Stimulated activated CD4-positive, alpha-beta T cell treated with anti-CD3 and anti-CD28 coated beads, Interleukin-1b, Interleukin-23, amount 100 ng/mL, for 1 hour (primary cell): ENCODE data around the gene MYO7A.

Experiments used
- DNase-seq, 2 donors: peaks; one replicate each; pipeline ENCODE4 v3.0.0-alpha.2; 2020; ENCODE audit warnings: low read depth in 2 of 2

The MYO7A gene

DNA sequence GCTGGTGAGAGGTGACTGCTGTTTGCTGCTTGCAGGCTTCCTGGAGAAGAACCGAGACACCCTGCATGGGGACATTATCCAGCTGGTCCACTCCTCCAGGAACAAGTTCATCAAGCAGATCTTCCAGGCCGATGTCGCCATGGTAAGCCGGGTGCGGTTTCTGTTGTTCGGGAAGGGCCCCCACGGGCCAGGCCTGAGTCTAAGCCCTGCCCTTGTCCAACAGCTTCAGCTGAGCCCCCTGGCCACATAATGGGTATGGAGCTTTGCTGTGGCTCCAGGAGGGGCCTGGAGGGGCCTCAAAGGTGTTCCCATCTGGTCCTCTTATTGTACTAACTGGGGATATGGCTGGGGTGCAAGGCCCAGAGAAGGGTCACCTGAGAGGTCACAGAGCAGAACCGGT lies 38.0 kb downstream of the MYO7A start:
- no peak for DNase-seq

DNA sequence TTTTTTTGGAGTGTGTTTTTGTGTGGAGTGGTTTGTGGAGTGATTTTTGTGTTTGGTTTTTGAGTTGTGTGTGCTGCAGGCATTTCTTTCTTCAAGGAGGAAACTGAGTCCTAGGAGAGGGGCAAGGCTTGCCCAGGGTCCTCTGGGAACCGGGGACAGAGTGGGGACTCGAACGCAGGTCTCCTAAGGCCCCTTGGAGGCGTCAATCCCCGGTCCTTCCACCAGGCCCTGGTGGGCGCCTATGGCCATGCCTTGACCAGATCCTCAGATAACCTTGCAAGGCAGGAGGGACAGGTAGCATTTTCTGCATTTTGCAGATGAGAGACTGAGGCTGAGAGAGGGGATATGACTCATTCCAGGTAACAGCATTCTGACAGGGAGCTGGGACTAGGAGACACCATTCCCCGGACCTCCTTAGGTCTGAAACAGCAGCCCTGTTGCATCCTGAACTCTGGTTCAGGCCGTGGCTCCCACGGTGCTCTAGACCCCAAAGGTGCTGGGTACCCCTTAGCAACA lies 39.1 kb downstream of the MYO7A start:
- DNase-seq: no peak

DNA sequence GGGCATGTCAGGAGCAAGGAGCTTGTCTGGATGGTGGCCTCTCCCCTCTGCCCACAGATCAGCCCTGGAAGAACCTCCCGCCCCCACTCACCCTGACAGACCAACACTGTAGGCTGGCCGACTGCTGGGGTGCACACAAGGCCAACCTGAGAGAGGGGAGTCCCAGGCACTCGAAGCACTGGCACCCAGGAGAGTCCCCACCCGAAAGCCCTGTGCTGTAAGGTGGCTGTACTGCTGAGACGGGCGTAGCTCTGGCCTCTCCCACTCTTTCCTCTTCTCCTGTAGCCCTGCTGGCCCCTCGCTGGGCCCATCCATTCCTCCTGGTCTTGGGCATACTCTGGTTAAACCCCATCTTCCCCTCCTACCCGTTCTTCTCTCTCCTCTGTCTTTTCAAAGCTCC lies 39.7 kb downstream of the MYO7A start:
- DNase-seq: no peak

DNA sequence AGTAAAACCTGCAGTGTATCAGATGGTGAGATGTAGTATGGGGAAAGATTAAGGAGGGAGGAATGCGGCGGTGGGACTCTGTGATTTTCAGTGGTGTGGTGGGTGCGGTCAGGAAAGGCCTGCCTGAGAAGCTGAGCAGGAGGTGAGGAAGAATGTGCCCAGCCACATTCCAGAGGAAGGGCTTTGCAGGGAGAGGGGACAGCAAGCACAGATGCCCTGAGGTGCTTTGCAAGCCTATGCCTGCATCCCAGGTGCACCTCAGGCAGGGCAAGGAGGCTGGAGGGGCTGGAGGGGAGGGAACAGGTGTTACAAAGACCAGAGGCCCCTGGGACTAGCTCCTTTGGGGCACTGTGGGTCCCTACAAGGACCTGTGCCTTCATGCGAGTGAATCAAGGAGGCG lies 42.1 kb downstream of the MYO7A start:
- DNase-seq: no peak

DNA sequence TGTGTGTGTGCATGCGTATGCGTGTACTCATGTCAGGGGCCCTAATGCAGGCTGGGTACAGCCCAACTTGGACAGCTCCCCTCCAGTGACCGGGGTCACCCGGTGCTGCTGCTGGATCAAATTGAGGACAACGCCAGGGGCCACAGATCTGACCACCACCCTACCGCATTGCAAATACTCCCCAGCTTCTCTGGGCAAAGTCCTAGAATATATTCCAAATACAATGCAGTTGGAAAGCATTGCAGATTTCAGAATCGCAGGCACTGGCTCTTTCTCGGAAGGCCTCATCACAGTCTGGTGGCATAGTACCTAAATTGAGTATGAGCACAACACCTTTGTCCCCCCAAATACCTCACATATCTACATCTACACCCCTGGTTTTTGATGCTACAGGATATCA lies 43.2 kb downstream of the MYO7A start:
- DNase-seq: no peak

DNA sequence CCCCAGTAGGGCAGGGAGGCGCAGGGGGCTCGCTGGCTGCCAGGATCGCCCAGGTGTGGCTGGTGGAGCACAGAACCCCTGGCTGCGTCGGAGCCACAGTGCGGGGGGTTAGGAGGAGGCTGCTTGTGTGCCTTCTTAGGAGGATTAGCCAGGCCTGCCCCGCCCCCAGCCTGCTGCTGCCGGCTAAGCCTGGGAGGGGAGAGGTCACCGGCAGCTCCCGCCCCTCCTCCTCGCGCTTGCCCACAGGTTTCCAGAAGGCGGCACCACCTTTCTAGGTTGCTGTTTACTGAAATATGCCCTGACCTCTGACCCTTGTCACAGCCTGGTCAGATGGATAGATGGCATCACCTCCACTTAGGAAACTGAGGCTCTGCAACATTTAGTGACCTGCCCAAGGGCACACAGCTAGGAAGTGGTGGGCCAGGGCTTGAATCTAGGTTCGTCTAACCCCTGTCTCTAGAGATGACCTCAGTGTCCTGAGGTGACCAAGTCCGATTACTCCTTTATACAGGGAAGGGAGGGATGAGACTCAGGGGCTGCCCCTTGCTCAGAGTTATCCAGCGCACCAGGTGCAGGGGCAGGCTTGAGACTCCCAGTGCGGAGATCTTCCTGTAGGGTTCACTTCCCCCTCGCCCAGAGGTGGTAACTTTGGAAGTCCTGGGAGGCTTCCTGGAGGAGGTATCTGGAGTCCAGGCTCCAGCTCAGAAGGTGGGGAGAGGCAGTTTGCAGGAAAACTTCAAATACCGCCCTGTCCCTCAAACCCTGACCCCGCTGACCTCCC lies 44.0 kb downstream of the MYO7A start:
- DNase-seq: no peak

DNA sequence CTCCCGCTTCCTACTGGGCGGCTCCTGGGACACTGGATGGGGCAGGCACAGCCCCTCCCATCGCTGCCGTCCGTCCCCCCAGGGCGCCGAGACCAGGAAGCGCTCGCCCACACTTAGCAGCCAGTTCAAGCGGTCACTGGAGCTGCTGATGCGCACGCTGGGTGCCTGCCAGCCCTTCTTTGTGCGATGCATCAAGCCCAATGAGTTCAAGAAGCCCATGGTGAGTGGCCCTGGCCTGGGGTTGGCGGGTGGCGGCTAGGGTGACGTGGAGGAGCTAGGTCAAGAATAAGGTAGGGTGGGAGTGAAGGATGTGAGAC lies 44.6 kb downstream of the MYO7A start:
- no peak for DNase-seq

DNA sequence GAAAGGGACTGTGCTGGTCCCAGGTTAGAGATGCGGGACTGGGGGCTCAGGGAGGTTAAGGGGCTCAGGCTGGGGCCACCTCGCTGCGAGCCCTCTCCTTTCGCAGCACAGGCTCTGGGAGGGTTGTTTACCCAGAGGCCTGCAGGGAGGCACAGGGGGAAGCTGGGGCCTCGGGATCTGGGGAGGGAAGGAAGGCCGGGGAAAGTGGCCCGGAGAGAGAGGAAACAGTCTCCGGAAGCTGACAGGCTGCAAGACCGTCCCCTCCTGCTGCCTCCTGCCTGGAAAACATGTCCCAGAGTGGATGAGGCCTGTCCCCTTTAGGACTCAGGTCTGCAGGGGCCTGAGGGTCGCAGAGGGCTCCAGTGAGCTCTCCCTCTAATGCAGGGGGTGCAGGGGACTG lies 45.4 kb downstream of the MYO7A start:
- no peak for DNase-seq

DNA sequence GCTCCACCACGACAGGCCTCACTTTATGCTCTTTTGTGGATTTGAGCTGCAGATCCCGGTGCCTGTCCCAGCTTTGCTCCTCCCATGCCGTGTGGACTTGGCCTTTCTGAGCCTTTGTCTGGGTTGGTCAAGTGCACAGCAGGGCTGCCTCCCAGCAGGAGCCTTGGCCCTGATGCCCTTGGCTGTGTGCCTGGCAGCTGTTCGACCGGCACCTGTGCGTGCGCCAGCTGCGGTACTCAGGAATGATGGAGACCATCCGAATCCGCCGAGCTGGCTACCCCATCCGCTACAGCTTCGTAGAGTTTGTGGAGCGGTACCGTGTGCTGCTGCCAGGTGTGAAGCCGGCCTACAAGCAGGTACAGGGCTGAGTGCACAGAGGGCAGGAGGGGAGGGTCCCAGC lies 46.5 kb downstream of the MYO7A start:
- DNase-seq: no peak

DNA sequence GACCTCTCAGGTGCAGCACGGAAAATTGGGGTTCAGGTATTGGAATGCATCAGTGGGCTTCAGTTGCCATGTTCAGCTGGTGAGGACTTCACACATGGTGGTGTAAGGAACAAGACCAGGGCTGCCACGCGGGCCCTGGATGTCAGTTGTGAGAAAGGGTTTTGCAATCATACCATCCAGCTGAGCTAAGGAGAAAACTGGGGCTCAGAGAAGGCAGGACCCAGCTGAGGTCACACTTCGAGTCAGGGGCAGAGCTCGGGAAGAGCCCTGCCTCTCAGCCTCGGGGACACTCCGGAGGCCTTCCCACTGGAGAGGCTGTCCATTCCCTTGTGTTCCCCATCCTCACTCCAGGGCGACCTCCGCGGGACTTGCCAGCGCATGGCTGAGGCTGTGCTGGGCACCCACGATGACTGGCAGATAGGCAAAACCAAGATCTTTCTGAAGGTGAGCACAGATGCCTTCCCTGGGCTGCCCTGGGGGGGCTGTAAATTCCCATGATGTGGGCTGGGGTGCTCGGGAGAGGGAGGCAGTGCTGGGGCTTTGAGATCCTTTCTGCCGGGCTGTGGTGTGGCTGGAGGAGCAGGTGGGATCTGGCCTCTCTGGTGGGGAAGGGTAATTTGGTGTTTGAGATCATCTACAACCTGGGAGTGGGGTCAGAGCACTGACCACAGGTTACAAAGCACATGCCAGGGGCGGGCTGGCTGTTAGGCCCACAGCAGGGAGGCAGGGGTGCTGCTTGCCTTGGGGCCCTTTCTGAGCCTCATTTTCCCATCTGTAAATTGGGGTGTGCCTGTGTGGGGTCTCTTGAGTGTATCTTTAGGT lies 47.2 kb downstream of the MYO7A start:
- DNase-seq: no peak

DNA sequence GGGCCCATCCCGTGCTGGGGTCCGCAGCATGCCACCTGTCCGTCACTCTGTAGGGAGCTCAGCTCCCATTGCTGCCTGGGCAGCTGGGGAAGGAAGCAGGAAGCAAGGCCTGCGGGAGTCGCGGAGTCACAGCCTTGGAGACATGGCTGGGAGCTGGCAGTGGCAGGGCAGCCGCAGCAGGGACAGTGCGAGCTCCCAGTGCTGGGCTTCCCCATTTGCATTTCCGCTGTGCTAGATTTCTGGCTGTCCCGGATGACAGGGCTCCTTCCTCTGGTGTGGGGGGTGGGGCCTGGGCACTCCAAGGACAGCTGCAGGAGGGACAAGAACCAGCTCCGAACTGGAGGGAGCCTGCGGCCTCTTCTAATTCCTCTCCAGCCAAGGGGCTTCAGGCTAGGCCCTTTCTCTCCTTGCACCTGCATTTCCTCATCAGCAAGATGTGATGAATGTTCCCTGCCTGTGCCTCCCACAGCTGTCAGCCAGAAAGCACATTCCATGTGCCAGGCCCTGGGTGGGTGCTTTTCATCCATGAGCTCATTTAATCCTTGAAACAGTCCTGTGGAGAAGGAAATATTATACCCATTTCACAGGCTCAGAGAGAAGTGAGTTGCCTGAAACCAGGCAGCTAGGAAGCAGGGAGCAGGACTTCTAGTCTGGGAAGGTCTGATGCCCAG lies 48.0 kb downstream of the MYO7A start:
- DNase-seq: no peak

DNA sequence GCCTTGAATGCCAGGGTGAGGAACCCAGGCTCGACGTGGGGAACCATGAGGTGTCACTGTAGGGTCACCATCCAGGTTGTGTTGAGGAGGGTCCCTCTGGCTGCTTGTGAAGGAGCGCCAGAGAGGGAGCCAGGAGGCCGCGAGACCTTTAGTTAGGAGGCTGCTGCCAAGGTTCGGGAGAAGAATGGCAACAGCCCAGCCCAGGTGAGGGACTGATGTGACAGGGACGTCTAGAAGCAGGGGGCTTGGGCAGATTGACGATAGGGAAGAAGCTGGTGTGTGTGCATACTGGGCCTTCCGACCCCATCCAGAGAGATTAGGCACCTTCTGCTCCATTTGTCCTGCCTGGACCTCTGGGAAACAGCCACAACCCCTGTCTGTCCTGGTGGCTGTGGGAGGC lies 49.0 kb downstream of the MYO7A start:
- no peak for DNase-seq

DNA sequence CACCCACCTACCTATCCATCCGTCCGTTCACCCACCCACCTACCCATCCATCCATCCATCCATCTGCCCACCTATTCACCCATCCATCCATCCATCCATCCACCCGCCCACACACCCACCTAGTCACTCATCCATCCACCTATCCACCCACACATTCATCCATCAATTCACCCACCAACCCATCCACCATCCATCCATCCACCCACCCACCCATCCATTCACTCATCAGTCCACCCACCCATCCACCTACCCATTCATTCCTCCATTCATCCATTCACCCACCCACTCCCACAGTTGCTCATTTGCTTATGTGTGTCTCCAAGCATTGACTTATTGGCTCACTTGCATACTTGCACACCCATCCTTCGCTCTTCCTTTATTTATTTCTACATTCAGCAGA lies 50.1 kb downstream of the MYO7A start:
- no peak for DNase-seq

DNA sequence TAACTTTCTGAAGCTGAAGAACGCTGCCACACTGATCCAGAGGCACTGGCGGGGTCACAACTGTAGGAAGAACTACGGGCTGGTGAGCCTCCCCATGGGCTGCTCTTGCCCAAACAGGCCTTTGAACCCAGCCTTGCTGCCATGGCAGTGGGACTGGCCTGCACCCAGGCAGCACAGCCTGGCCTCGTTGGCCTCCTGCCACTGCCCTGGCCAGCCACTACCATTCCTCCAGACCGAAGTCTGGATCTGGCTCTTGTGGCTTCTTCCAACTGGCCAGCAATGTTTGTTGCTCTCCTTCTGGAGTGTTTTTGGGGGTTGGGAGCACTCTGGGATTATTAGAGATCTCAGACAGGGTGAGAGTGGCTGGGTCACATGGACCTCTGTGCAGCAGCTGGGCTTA lies 51.0 kb downstream of the MYO7A start:
- DNase-seq: no peak

DNA sequence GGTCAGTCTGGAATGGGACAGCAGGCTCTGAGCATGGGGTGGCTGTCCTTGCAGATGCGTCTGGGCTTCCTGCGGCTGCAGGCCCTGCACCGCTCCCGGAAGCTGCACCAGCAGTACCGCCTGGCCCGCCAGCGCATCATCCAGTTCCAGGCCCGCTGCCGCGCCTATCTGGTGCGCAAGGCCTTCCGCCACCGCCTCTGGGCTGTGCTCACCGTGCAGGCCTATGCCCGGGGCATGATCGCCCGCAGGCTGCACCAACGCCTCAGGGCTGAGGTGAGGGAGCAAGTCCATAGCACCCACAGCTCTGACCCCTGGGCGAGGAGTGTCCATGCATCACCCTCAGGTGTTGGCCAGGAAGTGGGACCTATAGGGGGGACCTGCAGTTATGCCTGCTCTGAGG lies 51.6 kb downstream of the MYO7A start:
- DNase-seq: no peak

DNA sequence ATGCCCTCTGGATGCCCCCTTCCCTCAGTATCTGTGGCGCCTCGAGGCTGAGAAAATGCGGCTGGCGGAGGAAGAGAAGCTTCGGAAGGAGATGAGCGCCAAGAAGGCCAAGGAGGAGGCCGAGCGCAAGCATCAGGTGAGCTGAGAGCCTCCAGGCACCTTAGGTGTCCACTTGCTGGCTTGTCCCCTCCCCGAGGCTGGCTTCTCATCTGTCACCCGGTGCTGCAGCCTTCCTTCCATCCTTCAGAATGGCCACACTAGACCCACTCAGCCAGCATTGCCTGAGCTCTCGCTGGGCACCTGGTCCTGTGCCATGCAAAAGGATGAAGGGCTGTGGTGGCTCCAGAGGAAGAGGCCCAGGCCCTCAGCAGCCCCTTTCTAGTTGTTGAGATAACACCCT lies 52.3 kb downstream of the MYO7A start:
- DNase-seq: no peak

DNA sequence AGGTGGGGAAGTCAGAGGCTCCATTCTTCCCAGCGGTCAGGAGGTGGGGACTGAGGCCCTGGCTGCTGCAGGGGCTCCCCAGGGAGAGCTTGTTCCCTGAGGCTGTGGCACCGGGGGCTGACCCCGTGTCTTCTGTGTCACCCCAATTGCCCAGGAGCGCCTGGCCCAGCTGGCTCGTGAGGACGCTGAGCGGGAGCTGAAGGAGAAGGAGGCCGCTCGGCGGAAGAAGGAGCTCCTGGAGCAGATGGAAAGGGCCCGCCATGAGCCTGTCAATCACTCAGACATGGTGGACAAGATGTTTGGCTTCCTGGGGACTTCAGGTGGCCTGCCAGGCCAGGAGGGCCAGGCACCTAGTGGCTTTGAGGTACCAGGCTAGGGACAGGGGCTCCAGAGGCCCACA lies 53.2 kb downstream of the MYO7A start:
- no peak for DNase-seq

DNA sequence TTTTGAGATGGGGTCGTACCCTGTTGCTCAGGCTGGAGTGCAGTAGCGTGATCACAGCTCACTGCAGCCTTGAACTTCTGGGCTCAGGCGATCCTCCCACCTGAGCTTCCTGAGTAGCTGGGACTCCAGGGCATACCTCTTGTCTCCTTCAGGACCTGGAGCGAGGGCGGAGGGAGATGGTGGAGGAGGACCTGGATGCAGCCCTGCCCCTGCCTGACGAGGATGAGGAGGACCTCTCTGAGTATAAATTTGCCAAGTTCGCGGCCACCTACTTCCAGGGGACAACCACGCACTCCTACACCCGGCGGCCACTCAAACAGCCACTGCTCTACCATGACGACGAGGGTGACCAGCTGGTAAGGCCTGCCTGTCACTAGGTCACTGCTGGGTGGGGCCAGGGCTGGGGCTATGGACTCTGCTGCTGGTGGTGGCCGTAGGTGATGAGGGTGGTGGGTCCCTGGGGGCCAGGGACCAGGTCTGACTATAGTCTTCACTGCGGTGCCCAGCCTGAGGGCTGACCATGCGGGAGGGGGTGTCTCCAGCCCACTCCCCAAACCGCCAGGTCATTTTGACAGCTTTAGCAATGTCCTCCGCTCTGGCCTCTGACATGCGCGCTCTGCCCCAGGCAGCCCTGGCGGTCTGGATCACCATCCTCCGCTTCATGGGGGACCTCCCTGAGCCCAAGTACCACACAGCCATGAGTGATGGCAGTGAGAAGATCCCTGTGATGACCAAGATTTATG lies 53.9 kb downstream of the MYO7A start:
- DNase-seq: no peak

DNA sequence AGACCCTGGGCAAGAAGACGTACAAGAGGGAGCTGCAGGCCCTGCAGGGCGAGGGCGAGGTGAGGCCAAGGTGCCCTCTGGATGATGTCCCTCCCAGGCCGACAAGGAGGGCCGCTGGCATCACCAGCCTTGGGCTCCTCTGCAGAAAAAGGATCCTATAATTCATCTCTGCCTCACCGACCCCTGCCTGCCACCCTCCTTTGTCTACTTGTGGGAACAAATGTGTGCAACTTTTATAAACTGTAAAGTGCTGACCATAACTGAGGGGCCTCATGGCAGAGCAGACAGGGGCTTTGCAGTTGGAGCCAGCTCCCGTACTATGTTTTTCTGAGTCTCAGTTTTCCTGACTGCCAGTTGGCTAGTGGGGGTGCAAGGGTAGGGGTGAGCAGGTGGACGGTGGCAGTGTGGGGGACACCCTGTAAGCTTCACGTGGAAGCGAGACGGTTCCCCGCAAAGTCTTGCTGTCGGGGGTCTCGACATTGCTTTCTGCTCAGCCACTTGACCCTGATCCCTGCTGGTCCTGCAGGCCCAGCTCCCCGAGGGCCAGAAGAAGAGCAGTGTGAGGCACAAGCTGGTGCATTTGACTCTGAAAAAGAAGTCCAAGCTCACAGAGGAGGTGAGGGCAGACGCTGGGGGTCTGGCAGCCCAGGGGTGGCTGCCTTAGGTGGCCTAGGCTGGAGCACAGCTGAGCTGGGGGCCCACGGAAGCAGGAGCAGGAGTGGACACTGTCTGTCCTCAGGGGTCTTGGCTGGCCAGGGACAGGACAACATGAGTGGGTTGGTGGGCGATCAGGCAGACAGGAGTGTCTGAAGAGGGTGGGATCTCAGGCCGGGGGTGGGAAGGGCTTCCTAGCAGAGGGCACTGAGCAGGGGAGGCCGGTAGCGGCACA lies 54.7 kb downstream of the MYO7A start:
- no peak for DNase-seq

DNA sequence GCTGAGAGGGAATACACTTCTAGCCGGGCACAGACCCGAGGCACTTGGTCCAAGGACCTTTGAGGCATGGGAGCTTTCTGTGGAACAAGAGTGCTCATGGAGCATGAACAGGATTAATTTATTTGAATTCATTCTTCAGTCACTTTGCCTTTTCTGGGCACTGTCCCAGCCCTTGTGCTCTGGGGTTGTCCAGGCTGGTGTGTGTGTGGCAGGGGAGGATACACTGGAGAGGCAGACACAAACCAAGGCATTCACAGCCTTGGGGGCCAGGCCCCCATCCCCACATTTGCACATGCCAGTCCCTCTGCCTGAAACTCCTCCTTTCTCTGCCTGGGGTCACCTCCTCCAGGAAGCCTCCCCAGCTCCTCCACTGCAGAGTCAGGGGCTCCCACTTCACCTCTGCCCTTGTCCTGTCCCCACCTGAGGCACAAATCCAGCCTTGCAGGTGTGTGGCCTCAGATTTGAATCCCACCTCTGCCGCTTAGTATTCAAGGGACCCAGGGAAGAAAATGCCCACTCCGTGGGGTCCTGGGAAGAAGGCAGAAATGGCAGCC lies 55.5 kb downstream of the MYO7A start:
- DNase-seq: no peak
